GM19395 (cell line): ENCODE results near the gene MID2.
"Not testable (repeated sequence)": the region's sequence is repeated elsewhere in the genome, so short reads cannot be mapped to it uniquely, and the experiment has no call there.

ENCODE experiments used
- ATAC-seq: cut with Tn5 transposase; IDR thresholded peaks from one replicate; pipeline ENCODE4 v1.9.1; 2021; ENCODE audit warnings: mild to moderate bottlenecking, moderate library complexity; ENCODE audit not compliant: unreplicated experiment

Gene MID2

GRCh38 chrX:107935664-107936433 is 110.2 kb downstream of the MID2 start:
- no peak for ATAC-seq

GRCh38 chrX:107936434-107936730 is 110.7 kb downstream of the MID2 start:
- no peak for ATAC-seq

GRCh38 chrX:107940095-107940494 is 114.4 kb downstream of the MID2 start:
- no peak for ATAC-seq

- not testable (repeated sequence) for ATAC-seq
Measured at GRCh38 chrX:107955337-107955736, 129.7 kb downstream of the MID2 start.

- ATAC-seq, result peak; percentile 62
Measured at GRCh38 chrX:107968623-107969022, 143.0 kb downstream of the MID2 start.

- no peak for ATAC-seq
Measured at GRCh38 chrX:107970073-107970472, 144.4 kb downstream of the MID2 start.

GRCh38 chrX:107971636-107972035 is 146.0 kb downstream of the MID2 start:
- no peak for ATAC-seq
